CD4-positive, alpha-beta T cell (primary cell): ENCODE measurements around the gene ANKRD28. TPM values are rescaled to one million over a fixed set of nuclear protein-coding genes. Genes with fewer than 3 reads are reported as not detected.
"Not testable (repeated sequence)": the region's sequence is repeated elsewhere in the genome, so short reads cannot be mapped to it uniquely, and the experiment has no call there.

ENCODE experiments used
- ATAC-seq: fragments of 200-7000 bp; cut with Tn5 transposase; one replicate; pipeline ENCODE4 v1.10.0; 2022; ENCODE audit warnings: mild to moderate bottlenecking; ENCODE audit not compliant: poor library complexity
- CTCF ChIA-PET: fragments of 350-600 bp; sonication (Branson Sonifier 250); formaldehyde crosslinking; loops from one replicate; lab custom pipeline; 2021; ENCODE audit warnings: antibody characterized with exemption, inconsistent platforms; lab: Charles Lee
- POLR2A ChIA-PET: fragments of 350-600 bp; sonication (Branson Sonifier 250); formaldehyde crosslinking; loops from one replicate; lab custom pipeline; 2021; ENCODE audit warnings: antibody characterized with exemption, inconsistent platforms; lab: Charles Lee
- DNase-seq, 14 experiments: peaks; one replicate each; pipeline ENCODE4 v3.0.0-alpha.2; 2013 to 2020; ENCODE audit warnings: mixed read lengths in 2 of 14
- H3K27ac ChIP-seq, 2 donors: one replicate each; pipeline versions ENCODE4 v1.5.1 to v1.7.0; 2013; ENCODE audit warnings: low read length in 2 of 2, low read depth in 1 of 2, mild to moderate bottlenecking in 1 of 2
- H3K27me3 ChIP-seq, 2 experiments: 1 replicate in 1 of 2; 2 replicates in 1 of 2; pipeline versions ENCODE4 v1.6.1 to v1.7.0; 2013; ENCODE audit warnings: low read length in 2 of 2, control low read depth in 1 of 2, mild to moderate bottlenecking in 1 of 2, moderate library complexity in 1 of 2; ENCODE audit not compliant: insufficient read depth in 2 of 2, control insufficient read depth in 1 of 2
- H3K36me3 ChIP-seq: one replicate; pipeline ENCODE4 v1.6.1; 2013; ENCODE audit warnings: low read length, control low read depth; ENCODE audit not compliant: insufficient read depth
- H3K4me1 ChIP-seq: one replicate; pipeline ENCODE4 v1.6.1; 2013; ENCODE audit warnings: low read length, control low read depth; ENCODE audit not compliant: insufficient read depth
- H3K4me3 ChIP-seq: one replicate; pipeline ENCODE4 v1.5.1; 2013; ENCODE audit warnings: mild to moderate bottlenecking, low read length, moderate library complexity
- H3K9me3 ChIP-seq, 2 experiments: 1 replicate in 1 of 2; 2 replicates in 1 of 2; pipeline versions ENCODE4 v1.6.1 to v1.7.0; 2013; ENCODE audit warnings: low read length in 2 of 2, mild to moderate bottlenecking in 2 of 2, control low read depth in 1 of 2, moderate library complexity in 1 of 2; ENCODE audit not compliant: control insufficient read depth in 1 of 2, insufficient read depth in 1 of 2
- H3K27ac Mint-ChIP-seq: one replicate; pipeline ENCODE4 v1.8.0; 2020; ENCODE audit warnings: mixed read lengths
- H3K27me3 Mint-ChIP-seq: one replicate; pipeline ENCODE4 v1.8.0; 2021; ENCODE audit warnings: mixed read lengths
- H3K36me3 Mint-ChIP-seq: one replicate; pipeline ENCODE4 v1.8.0; 2021; ENCODE audit warnings: low read depth, mixed read lengths
- H3K4me1 Mint-ChIP-seq: one replicate; pipeline ENCODE4 v1.8.0; 2021; ENCODE audit warnings: low read depth, mixed read lengths
- H3K4me3 Mint-ChIP-seq: one replicate; pipeline ENCODE4 v1.8.0; 2020; ENCODE audit warnings: mild to moderate bottlenecking, mixed read lengths
- H3K9me3 Mint-ChIP-seq: one replicate; pipeline ENCODE4 v1.8.0; 2020; ENCODE audit warnings: mixed read lengths
- CTCF ChIP-seq: fragments of 200-600 bp; IDR thresholded peaks from one replicate; pipeline ENCODE4 v1.8.0; 2022; ENCODE audit warnings: antibody characterized with exemption, mild to moderate bottlenecking
- intact Hi-C, 2 experiments: fragments of 100-400 bp; cut with DNase I in 1 of 2; cut with micrococcal nuclease in 1 of 2; formaldehyde crosslinking; loops; one replicate each; pipeline versions ENCODE4 v1.15.1 to v1.9.0; 2023 to 2025; cut with DNase I, micrococcal nuclease
- total RNA-seq, 174 experiments: library from RNA in 2 of 174; stranded (reverse) in 2 of 174; gene quantifications; one replicate each; pipeline ENCODE4 v1.2.3 and lab custom pipeline; 2021 to 2026

Gene ANKRD28
- total RNA-seq, 2 experiments from 2014 or later = 36.6 to 43.1 TPM

- TF ChIP-seq CTCF = no peak
- intact Hi-C loops = no loop called here
- Mint-ChIP-seq H3K4me1 (peaks cover 5% of the 10 kb centered on the region), H3K27ac (no peak overlapping the region), H3K36me3 (peaks cover 57% of the 10 kb centered on the region), H3K4me3 (no peak overlapping the region), H3K9me3 (no peaks in the 10 kb centered on the region), H3K27me3 (no peaks in the 10 kb centered on the region)
- DNase-seq (no peak), ATAC-seq (no peak)
- H3K4me1 ChIP-seq = no peaks in the 10 kb centered on the region
- H3K9me3 ChIP-seq = no peaks in the 10 kb centered on the region
- ChIA-PET POLR2A (interaction anchor here (0.9 kb wide), 1 partner anchor 27 kb away, joined by 3 read pairs; no protein-coding TSS in a partner anchor), CTCF (interaction anchor here (0.9 kb wide), 1 partner anchor 15 kb away, joined by 3 read pairs; no protein-coding TSS in a partner anchor)
- no peak overlapping the region for H3K27ac ChIP-seq
- peaks cover 10% of the 10 kb centered on the region for H3K36me3 ChIP-seq
- no peaks in the 10 kb centered on the region for H3K27me3 ChIP-seq
- H3K4me3 ChIP-seq = no peak overlapping the region
These were observed 44.6 kb downstream of the ANKRD28 start for GRCh38 chr3:15753056-15753710.

- H3K27me3 Mint-ChIP-seq = no peaks in the 10 kb centered on the region
- H3K36me3 Mint-ChIP-seq = peaks cover 70% of the 10 kb centered on the region
- DNase-seq = no peak
- Histone ChIP-seq H3K4me3 (no peak overlapping the region), H3K9me3 (no peaks in the 10 kb centered on the region), H3K36me3 (peaks cover 7% of the 10 kb centered on the region), H3K27me3 (no peaks in the 10 kb centered on the region), H3K27ac (no peak overlapping the region), H3K4me1 (no peaks in the 10 kb centered on the region)
- CTCF ChIA-PET = no interaction called here
- no peak overlapping the region for H3K4me3 Mint-ChIP-seq
- no peak overlapping the region for H3K27ac Mint-ChIP-seq
- intact Hi-C loops = no loop called here
- no peak for ATAC-seq
- peaks cover 5% of the 10 kb centered on the region for H3K9me3 Mint-ChIP-seq
- POLR2A ChIA-PET = no interaction called here
- peaks cover 28% of the 10 kb centered on the region for H3K4me1 Mint-ChIP-seq
- no peak for TF ChIP-seq CTCF
These were observed 46.9 kb downstream of the ANKRD28 start for GRCh38 chr3:15750879-15751278.

- DNase-seq (no peak), ATAC-seq (no peak)
- no peaks in the 10 kb centered on the region for H3K4me1 ChIP-seq
- CTCF ChIA-PET = no interaction called here
- peaks cover 70% of the 10 kb centered on the region for H3K36me3 Mint-ChIP-seq
- peaks cover 7% of the 10 kb centered on the region for H3K36me3 ChIP-seq
- TF ChIP-seq CTCF = no peak
- H3K27ac ChIP-seq = no peak overlapping the region
- H3K27me3 Mint-ChIP-seq = no peaks in the 10 kb centered on the region
- H3K9me3 Mint-ChIP-seq = peaks cover 6% of the 10 kb centered on the region
- H3K27me3 ChIP-seq = no peaks in the 10 kb centered on the region
- no peak overlapping the region for H3K4me3 ChIP-seq
- POLR2A ChIA-PET = no interaction called here
- intact Hi-C loops = no loop called here
- no peak overlapping the region for H3K27ac Mint-ChIP-seq
- H3K4me1 Mint-ChIP-seq = peaks cover 35% of the 10 kb centered on the region
- no peak overlapping the region for H3K4me3 Mint-ChIP-seq
- H3K9me3 ChIP-seq = no peaks in the 10 kb centered on the region
These were observed 47.6 kb downstream of the ANKRD28 start for GRCh38 chr3:15750143-15750542.

GRCh38 chr3:15745896-15746295 lies 51.9 kb downstream of the ANKRD28 start:
- Mint-ChIP-seq H3K36me3 (peaks cover 81% of the 10 kb centered on the region), H3K27ac (peak overlapping the region; percentile 24), H3K4me1 (peaks cover 39% of the 10 kb centered on the region)
- H3K27me3 Mint-ChIP-seq, H3K9me3 Mint-ChIP-seq, CTCF ChIA-PET, POLR2A ChIA-PET, H3K27ac ChIP-seq, H3K4me3 Mint-ChIP-seq, H3K4me3 ChIP-seq, H3K27me3 ChIP-seq, H3K4me1 ChIP-seq, H3K36me3 ChIP-seq, intact Hi-C loops, ATAC-seq, DNase-seq: not testable (repeated sequence)
- peaks cover 0 to 17% of the 10 kb centered on the region in 2 experiments for H3K9me3 ChIP-seq
